Panc1 (cell line): ENCODE results near the gene KRT77.

Experiments
- CTCF ChIP-seq: fragments of 450-650 bp; IDR thresholded peaks from 2 replicates; pipeline ENCODE4 v1.5.1; 2017; ENCODE audit warnings: mild to moderate bottlenecking
- POLR2AphosphoS5 ChIP-seq: IDR thresholded peaks from 2 replicates; pipeline ENCODE4 v1.6.1; 2012; ENCODE audit warnings: mild to moderate bottlenecking, low read depth, low read length, moderate library complexity
- REST ChIP-seq, 2 experiments: IDR thresholded peaks; 2 replicates each; pipeline ENCODE4 v1.6.1; 2011 to 2012; ENCODE audit warnings: low read depth in 2 of 2, control low read depth in 1 of 2, low read length in 1 of 2, mild to moderate bottlenecking in 1 of 2, moderate library complexity in 1 of 2; ENCODE audit not compliant: insufficient read depth in 1 of 2
- SIN3A ChIP-seq: IDR thresholded peaks from 2 replicates; pipeline ENCODE4 v1.6.1; 2012; ENCODE audit warnings: low read depth, mild to moderate bottlenecking, low read length, moderate library complexity, borderline replicate concordance; ENCODE audit not compliant: insufficient read depth
- TCF7L2 ChIP-seq: IDR thresholded peaks from 2 replicates; pipeline ENCODE4 v1.6.1; 2011; ENCODE audit warnings: mild to moderate bottlenecking, low read depth, low read length, inconsistent platforms

- TF ChIP-seq CTCF (no peak), POLR2AphosphoS5 (no peak), REST (IDR thresholded peaks at IDR 0.05; ENCODE audit: insufficient read depth in 1 of 2, low read depth in 2 of 2, low read length in 1 of 2) (no peak), SIN3A (no peak), TCF7L2 (no peak)
Observed at GRCh38 chr12:52673217-52673616, 30.1 kb downstream of the KRT77 start.
